K562 (cell line): ENCODE results near the gene TSPAN3. TPM values are rescaled to one million over a fixed set of nuclear protein-coding genes. Genes with fewer than 3 reads are reported as not detected.

ENCODE experiments used
- ATAC-seq: fragments of 200-7000 bp; cut with Tn5 transposase; 3 replicates; pipeline ENCODE4 v1.9.1; 2020; ENCODE audit warnings: moderate library complexity
- BruUV-seq: library from RNA; stranded (reverse); fragments of 400-500 nt; replicated peaks from 2 replicates; lab custom pipeline; 2021; lab: Mats Ljungman, UMichigan
- CTCF ChIA-PET: fragments of 300-600 bp; formaldehyde crosslinking; extraction: SDS; loops from one replicate; lab custom pipeline; 2021; ENCODE audit warnings: low intra/inter-chr PET ratio; lab: Yijun Ruan, JAX
- POLR2A ChIA-PET: fragments of 300-600, 350-650 bp; sonication (Branson Sonifier 250); formaldehyde crosslinking; extraction: SDS; loops from one replicate; lab custom pipeline; 2021; ENCODE audit warnings: antibody characterized with exemption, inconsistent platforms; lab: Yijun Ruan, JAX
- DNase-seq, 4 experiments: peaks; one replicate each; pipeline versions ENCODE4 v3.0.0 to v3.0.0-alpha.2; 2011 to 2018; ENCODE audit warnings: low spot score in 3 of 4, mixed read lengths in 3 of 4; ENCODE audit errors: extremely low read depth in 1 of 4
- FAIRE-seq: peaks from 2 replicates; lab custom pipeline; 2011; peaks lifted over from hg19 to GRCh38; lab: Jason Lieb, UNC
- H2AFZ ChIP-seq: 2 replicates; pipeline ENCODE4 v1.6.0; 2011; ENCODE audit warnings: low read depth, low read length, control low read depth, inconsistent platforms
- H3K27ac ChIP-seq: fragments of 200-600 bp; 3 replicates; pipeline ENCODE4 v1.8.0; 2011; ENCODE audit warnings: low read depth, mild to moderate bottlenecking, control low read depth, inconsistent platforms, low read length, moderate library complexity, mixed read lengths; ENCODE audit errors: extremely low read depth
- H3K27me3 ChIP-seq, 2 experiments: fragments of 300-600 bp in 1 of 2; 2 replicates in 1 of 2; 3 replicates in 1 of 2; pipeline versions ENCODE4 v1.6.0 to v1.8.0; 2011; ENCODE audit warnings: inconsistent platforms in 2 of 2, low read length in 2 of 2, mild to moderate bottlenecking in 1 of 2, mixed read lengths in 1 of 2, moderate library complexity in 1 of 2; ENCODE audit not compliant: control insufficient read depth in 2 of 2, insufficient read depth in 2 of 2
- H3K36me3 ChIP-seq: fragments of 300-600 bp; 3 replicates; pipeline ENCODE4 v1.8.0; 2011; ENCODE audit warnings: mild to moderate bottlenecking, low read length, inconsistent platforms; ENCODE audit not compliant: control insufficient read depth, insufficient read depth
- H3K4me1 ChIP-seq, 2 experiments: fragments of 200-600 bp in 1 of 2; replicated peaks in 1 of 2; 2 replicates in 1 of 2; 3 replicates in 1 of 2; pipeline versions ENCODE4 v1.5.1 to v1.8.0; 2011; ENCODE audit warnings: inconsistent platforms in 2 of 2, low read length in 2 of 2, mild to moderate bottlenecking in 1 of 2, mixed read lengths in 1 of 2, moderate library complexity in 1 of 2; ENCODE audit not compliant: control insufficient read depth in 2 of 2, insufficient read depth in 2 of 2
- H3K4me2 ChIP-seq: 2 replicates; pipeline ENCODE4 v1.6.1; 2011; ENCODE audit warnings: low read length, control low read depth, inconsistent platforms, mixed read lengths; ENCODE audit not compliant: insufficient read depth
- H3K4me3 ChIP-seq: fragments of 200-600 bp; sonication (generic), shearing (Covaris generic); 2 replicates; pipeline ENCODE4 v1.5.1; 2016; ENCODE audit warnings: control low read depth, inconsistent platforms
- H3K79me2 ChIP-seq: fragments of 200-600 bp; 3 replicates; pipeline ENCODE4 v1.8.0; 2011; ENCODE audit warnings: low read length, inconsistent platforms; ENCODE audit not compliant: control insufficient read depth, insufficient read depth
- H3K9ac ChIP-seq, 2 experiments: 2 replicates each; pipeline versions ENCODE4 v1.6.0 to v1.6.1; 2011; ENCODE audit warnings: low read depth in 2 of 2, low read length in 2 of 2, control low read depth in 1 of 2, inconsistent platforms in 1 of 2, mild to moderate bottlenecking in 1 of 2, mixed read lengths in 1 of 2; ENCODE audit not compliant: insufficient read depth in 1 of 2
- H3K9me1 ChIP-seq: one replicate; pipeline ENCODE4 v1.6.0; 2011; ENCODE audit warnings: inconsistent platforms, mild to moderate bottlenecking, low read length, moderate library complexity; ENCODE audit not compliant: control insufficient read depth, insufficient read depth
- H3K9me3 ChIP-seq: replicated peaks from 2 replicates; pipeline ENCODE4 v1.5.1; 2011; ENCODE audit warnings: low read depth, low read length, inconsistent platforms; ENCODE audit not compliant: control insufficient read depth, insufficient read depth
- H4K20me1 ChIP-seq: replicated peaks from 2 replicates; pipeline ENCODE4 v1.6.1; 2011; ENCODE audit warnings: low read length, inconsistent platforms, mixed read lengths; ENCODE audit not compliant: control insufficient read depth, insufficient read depth
- GATAD2A ChIP-seq: fragments of 450-650 bp; IDR thresholded peaks from 2 replicates; pipeline ENCODE4 v1.6.1; 2017
- RBM14 ChIP-seq: fragments of 200-400 bp; formaldehyde crosslinking; IDR thresholded peaks from 2 replicates; pipeline ENCODE4 v1.6.1; 2018; ENCODE audit warnings: low read depth, mild to moderate bottlenecking, low read length, moderate library complexity, borderline replicate concordance; ENCODE audit not compliant: insufficient read depth
- SIX5 ChIP-seq, 2 experiments: IDR thresholded peaks; 2 replicates each; pipeline ENCODE4 v1.6.1; 2011; ENCODE audit warnings: low read length in 2 of 2, borderline replicate concordance in 1 of 2, low read depth in 1 of 2, mild to moderate bottlenecking in 1 of 2, moderate library complexity in 1 of 2; ENCODE audit not compliant: insufficient read depth in 1 of 2
- SRF ChIP-seq, 2 experiments: fragments of 250-450, 450-650 bp in 1 of 2; sonication (Bioruptor Pico) in 1 of 2; sonication (generic) in 1 of 2; formaldehyde crosslinking; IDR thresholded peaks; 2 replicates each; pipeline versions ENCODE4 v1.5.0 to v1.5.1; 2020 to 2022; ENCODE audit warnings: mild to moderate bottlenecking in 1 of 2, missing genetic modification reagents in 1 of 2
- TEAD4 ChIP-seq, 2 experiments: sonication (generic) in 1 of 2; formaldehyde crosslinking in 1 of 2; IDR thresholded peaks; 2 replicates each; pipeline versions ENCODE4 v1.6.1 to v1.8.0; 2012 to 2022; ENCODE audit warnings: borderline replicate concordance in 1 of 2, inconsistent platforms in 1 of 2, low read length in 1 of 2, mild to moderate bottlenecking in 1 of 2, missing genetic modification reagents in 1 of 2
- THRA ChIP-seq: fragments of 450-650 bp; IDR thresholded peaks from 2 replicates; pipeline ENCODE4 v1.6.1; 2017; ENCODE audit warnings: mild to moderate bottlenecking, moderate library complexity
- THRB ChIP-seq: fragments of 450-650 bp; formaldehyde crosslinking; conservative IDR thresholded peaks from 2 replicates; pipeline ENCODE4 v1.4.0; 2022; ENCODE audit warnings: mild to moderate bottlenecking, missing genetic modification characterization
- ZBTB43 ChIP-seq: sonication (generic); formaldehyde crosslinking; IDR thresholded peaks from 2 replicates; pipeline ENCODE4 v1.8.0; 2023; ENCODE audit warnings: mild to moderate bottlenecking, missing genetic modification reagents
- ZNF354B ChIP-seq: fragments of 250-450 bp; sonication (Bioruptor Pico); IDR thresholded peaks from 2 replicates; pipeline ENCODE4 v1.4.0; 2020
- ZNF449 ChIP-seq: fragments of 250-450 bp; sonication (Bioruptor Pico); IDR thresholded peaks from 2 replicates; pipeline ENCODE4 v1.8.0; 2022; ENCODE audit warnings: moderate library complexity, mild to moderate bottlenecking, inconsistent platforms
- ZNF655 ChIP-seq: fragments of 250-450 bp; sonication (Bioruptor Pico); IDR thresholded peaks from 2 replicates; pipeline ENCODE4 v1.5.0; 2021
- WGBS: fragments of 100-300 bp; shearing (Covaris generic); methylation state at CpG from one replicate; pipeline ENCODE4 v1.1.6; 2016; ENCODE audit warnings: low coverage, mixed read lengths; ENCODE audit not compliant: insufficient coverage; ENCODE audit errors: missing lambda C conversion rate; 5-methylcytosine and 5-hydroxymethylcytosine counted together
- in situ Hi-C: fragments of 300-500 bp; cut with MboI; formaldehyde crosslinking; loops from 4 replicates; pipeline ENCODE4 v1.15.0; 2018; ENCODE audit warnings: inconsistent platforms, mixed read lengths
- intact Hi-C: fragments of 100-400 bp; cut with micrococcal nuclease; formaldehyde crosslinking; loops from 2 replicates; pipeline ENCODE4 v1.14.2; 2022
- polyA plus RNA-seq, 8 experiments: library from polyadenylated mRNA; depleted of rRNA in 4 of 8; stranded (reverse) in 5 of 8; unstranded in 3 of 8; fragments of >200 nt; fragmentation: Nextera tagmentation in 2 of 8; fragmentation: Illumina TruSeq in 1 of 8; extraction: Ambion mirVana in 2 of 8; extraction: Trizol in 1 of 8; gene quantifications; 2 replicates each; pipeline versions ENCODE4 v1.2.1 to v1.2.3, GENCODE V29; 2011 to 2014; ENCODE audit warnings: inconsistent platforms in 1 of 8, missing spikeins in 1 of 8
- total RNA-seq, 7 experiments: library from RNA; depleted of rRNA in 6 of 7; stranded (reverse); fragments of >200 nt in 6 of 7; fragmentation: Illumina TruSeq in 2 of 7; extraction: Trizol in 2 of 7; gene quantifications; 2 replicates each; pipeline versions ENCODE4 v1.2.1 to v1.2.3, GENCODE V29; 2011 to 2021; ENCODE audit warnings: low replicate concordance in 1 of 7

TSPAN3 gene
- total and polyA plus RNA-seq, 9 of the 15 experiments (the other 6 are each of a cell fraction or from before 2014, with no cell fraction given): 14.3 to 144 (median 71.1) TPM

- TF ChIP-seq THRB (CRISPR knock-in tag): no peak
Observed at GRCh38 chr15:77004189-77004588, 66.7 kb downstream of the TSPAN3 start (continued).

GRCh38 chr15:77002954-77003912 lies 67.7 kb downstream of the TSPAN3 start:
- Histone ChIP-seq H3K36me3 (no peaks in the 10 kb centered on the region), H3K4me3 (no peak overlapping the region), H3K9me1 (peaks cover 3% of the 10 kb centered on the region), H3K79me2 (no peaks in the 10 kb centered on the region), H2AFZ (no peak overlapping the region), H3K9ac (no peak overlapping the region), H3K27me3 (peaks cover 29 to 68% of the 10 kb centered on the region in 2 experiments), H4K20me1 (no peaks in the 10 kb centered on the region), H3K4me1 (no peaks in the 10 kb centered on the region), H3K9me3 (no peaks in the 10 kb centered on the region), H3K27ac (no peak overlapping the region), H3K4me2 (no peak overlapping the region)
- ChIA-PET CTCF (no interaction called here), POLR2A (no interaction called here)
- in situ Hi-C loops (no loop called here), intact Hi-C loops (no loop called here)
- under 1% methylated on average over 13 of the region's 16 CpGs for WGBS
- no TSS peak for BruUV-seq
- no peak for ATAC-seq
- no peak for DNase-seq
- no peak for FAIRE-seq
- TF ChIP-seq SIX5 (IDR thresholded peaks at IDR 0.05; ENCODE audit: borderline replicate concordance in 1 of 2, insufficient read depth in 1 of 2, low read depth in 1 of 2, low read length in 2 of 2) (no peak), SRF (CRISPR knock-in tag; IDR thresholded peaks at IDR 0.05) (no peak), GATAD2A (no peak), ZBTB43 (CRISPR knock-in tag) (no peak), ZNF449 (no peak), RBM14 (no peak), THRA (no peak), TEAD4 (IDR thresholded peaks at IDR 0.05; ENCODE audit: low read length) (no peak), TEAD4 (CRISPR knock-in tag; IDR thresholded peaks at IDR 0.05; ENCODE audit: borderline replicate concordance) (no peak), ZNF354B (CRISPR knock-in tag) (no peak), ZNF655 (CRISPR knock-in tag) (no peak)
